Common myeloid progenitor, CD34-positive (primary cell): ENCODE data around the gene NEK9.

ENCODE experiments used
- CTCF ChIA-PET: fragments of 350-600 bp; sonication (Branson Sonifier 250); formaldehyde crosslinking; loops from one replicate; lab custom pipeline; 2021; ENCODE audit warnings: antibody characterized with exemption; lab: Charles Lee
- POLR2A ChIA-PET: fragments of 350-600 bp; sonication (Branson Sonifier 250); formaldehyde crosslinking; loops from one replicate; lab custom pipeline; 2021; ENCODE audit warnings: antibody characterized with exemption; lab: Charles Lee
- DNase-seq, 3 donors: peaks; one replicate each; pipeline versions ENCODE4 v3.0.0 to v3.0.0-alpha.2; 2013
- H3K27ac ChIP-seq, 2 experiments: 1 replicate in 1 of 2; 2 replicates in 1 of 2; pipeline ENCODE4 v1.7.0; 2013; ENCODE audit warnings: inconsistent platforms in 2 of 2, low read length in 2 of 2, mild to moderate bottlenecking in 2 of 2, low read depth in 1 of 2, moderate library complexity in 1 of 2; ENCODE audit not compliant: severe bottlenecking in 2 of 2, insufficient read depth in 1 of 2, poor library complexity in 1 of 2
- H3K27me3 ChIP-seq, 5 experiments: replicated peaks in 2 of 5; 1 replicate in 3 of 5; 2 replicates in 2 of 5; pipeline versions ENCODE4 v1.6.1 to v1.7.0; 2013; ENCODE audit warnings: low read length in 4 of 5, mild to moderate bottlenecking in 2 of 5, moderate library complexity in 2 of 5, inconsistent platforms in 1 of 5; ENCODE audit not compliant: insufficient read depth in 5 of 5, control insufficient read depth in 4 of 5
- H3K36me3 ChIP-seq, 4 experiments: 1 replicate in 2 of 4; 2 replicates in 2 of 4; pipeline versions ENCODE4 v1.6.1 to v1.7.0; 2013; ENCODE audit warnings: low read length in 3 of 4, control low read depth in 1 of 4, mild to moderate bottlenecking in 1 of 4; ENCODE audit not compliant: control insufficient read depth in 4 of 4, insufficient read depth in 4 of 4
- H3K4me1 ChIP-seq, 4 experiments: 1 replicate in 3 of 4; 2 replicates in 1 of 4; pipeline versions ENCODE4 v1.6.1 to v1.7.1; 2013; ENCODE audit warnings: low read length in 3 of 4, mild to moderate bottlenecking in 3 of 4, control low read depth in 1 of 4, inconsistent platforms in 1 of 4, moderate library complexity in 1 of 4; ENCODE audit not compliant: control insufficient read depth in 4 of 4, insufficient read depth in 4 of 4; ENCODE audit errors: control extremely low read depth in 1 of 4
- H3K4me3 ChIP-seq, 7 experiments: 1 replicate in 4 of 7; 2 replicates in 3 of 7; pipeline versions ENCODE4 v1.5.1 to v1.7.0; 2013; ENCODE audit warnings: mild to moderate bottlenecking in 7 of 7, low read length in 6 of 7, moderate library complexity in 6 of 7, inconsistent platforms in 2 of 7, low read depth in 2 of 7, control low read depth in 1 of 7; ENCODE audit not compliant: insufficient read depth in 4 of 7, control insufficient read depth in 1 of 7; ENCODE audit errors: extremely low read depth in 1 of 7
- H3K9me3 ChIP-seq, 5 experiments: 1 replicate in 4 of 5; 2 replicates in 1 of 5; pipeline versions ENCODE4 v1.6.1 to v1.7.1; 2013; ENCODE audit warnings: low read length in 4 of 5, mild to moderate bottlenecking in 2 of 5, inconsistent platforms in 1 of 5, low read depth in 1 of 5, moderate library complexity in 1 of 5; ENCODE audit not compliant: control insufficient read depth in 4 of 5, insufficient read depth in 2 of 5; ENCODE audit errors: control extremely low read depth in 1 of 5
- WGBS: methylation state at CpG from one replicate; pipeline ENCODE4 v1.1.5; 2013; ENCODE audit not compliant: insufficient coverage; 5-methylcytosine and 5-hydroxymethylcytosine counted together

The NEK9 gene

DNA sequence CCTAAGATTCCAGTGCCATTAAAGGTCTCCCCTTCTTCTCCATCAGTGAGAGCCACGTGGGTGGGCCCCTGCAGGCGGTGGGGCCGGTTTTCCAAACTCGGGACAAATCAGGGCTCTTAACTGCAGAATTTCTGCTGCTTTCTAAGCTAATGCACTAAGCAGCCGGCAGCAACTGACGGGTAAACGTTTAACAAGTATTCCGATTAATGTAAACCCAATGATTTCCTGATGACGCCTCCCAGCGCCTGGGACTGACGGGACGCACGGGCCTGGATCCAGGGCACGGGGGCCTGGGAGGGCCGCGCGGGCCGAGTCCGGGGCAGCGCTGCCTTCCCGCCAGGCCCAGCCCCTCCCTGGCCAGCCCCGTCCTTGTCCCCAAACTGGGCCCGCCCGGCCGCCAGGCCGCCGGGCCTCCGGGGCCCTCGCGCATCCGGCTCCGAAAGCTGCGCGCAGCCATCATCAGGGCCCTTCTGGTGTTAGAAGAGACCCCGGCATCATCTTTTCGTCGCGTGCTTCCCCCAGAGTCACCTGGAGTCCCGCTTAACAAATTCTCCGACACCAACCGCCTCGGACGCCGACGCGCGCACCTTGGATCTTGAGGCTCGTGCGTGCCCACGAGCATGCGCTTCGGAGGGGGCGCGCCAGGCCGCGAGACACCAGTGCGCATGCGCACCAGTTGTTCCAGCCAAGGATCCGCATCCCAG lies 75.8 kb downstream of the NEK9 start, which contains the start of gene MLH3:
MLH3 (minus strand) TSS at position 616 of the 704 bp plus-strand sequence. CDS start 1,812 bp downstream, outside the sequence.
- Histone ChIP-seq H3K27me3 (no peaks in the 10 kb centered on the region), H3K4me1 (peaks cover 4 to 21% (median 11%) of the 10 kb centered on the region in 4 experiments), H3K27ac (peak within 1 kb of the TSS; percentile 44 to 86), H3K36me3 (peaks cover 0 to 8% (median 2%) of the 10 kb centered on the region in 4 experiments), H3K4me3 (peak within 1 kb of the TSS; percentile 57 to 86 (median 70)), H3K9me3 (no peaks in the 10 kb centered on the region)
- peak; percentile 80 to 84 (median 83) for DNase-seq
- ChIA-PET CTCF (interaction anchor here (1.0 to 1.7 kb wide), 4 partner anchors 12 to 117 kb away, joined by 3 to 4 read pairs (median 3); no protein-coding TSS in a partner anchor), POLR2A (interaction anchor here (0.6 kb wide), 1 partner anchor 251 kb away, joined by 3 read pairs; no protein-coding TSS in a partner anchor)
- under 1% methylated on average over 58 of the region's 59 CpGs for WGBS

DNA sequence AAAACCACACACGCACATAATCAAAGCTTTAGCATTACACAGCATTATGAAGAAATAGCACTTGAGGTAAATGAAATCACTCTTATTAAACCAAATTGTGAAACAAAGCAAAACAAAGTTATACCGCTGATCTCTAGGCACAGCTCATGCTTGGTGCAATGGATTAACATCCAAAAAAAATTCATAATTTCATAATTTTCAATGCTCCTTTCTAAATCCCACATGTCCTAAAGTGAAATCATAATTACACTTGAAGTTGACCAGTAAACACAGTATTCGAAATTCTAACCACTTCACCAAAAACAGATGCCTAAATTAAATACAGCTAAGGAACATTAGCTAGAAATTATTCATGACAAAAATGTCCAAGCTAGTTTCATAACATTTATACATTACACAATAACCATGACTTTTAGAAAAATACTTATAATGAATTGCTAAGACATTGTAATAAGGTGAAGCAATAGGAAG lies 77.1 kb downstream of the NEK9 start:
- Histone ChIP-seq H3K4me3 (no peak overlapping the region), H3K9me3 (no peaks in the 10 kb centered on the region), H3K27me3 (no peaks in the 10 kb centered on the region), H3K27ac (no peak overlapping the region), H3K4me1 (peaks cover 4 to 26% (median 18%) of the 10 kb centered on the region in 4 experiments), H3K36me3 (peaks cover 0 to 8% (median 2%) of the 10 kb centered on the region in 4 experiments)
- CTCF ChIA-PET, result interaction anchor here (1.4 to 2.3 kb wide), 4 partner anchors 22 to 188 kb away, joined by 4 to 7 read pairs (median 6); no protein-coding TSS in a partner anchor
- POLR2A ChIA-PET, result no interaction called here
- WGBS, result 100% methylated on average over 1 of the region's 3 CpGs
- no peak for DNase-seq

DNA sequence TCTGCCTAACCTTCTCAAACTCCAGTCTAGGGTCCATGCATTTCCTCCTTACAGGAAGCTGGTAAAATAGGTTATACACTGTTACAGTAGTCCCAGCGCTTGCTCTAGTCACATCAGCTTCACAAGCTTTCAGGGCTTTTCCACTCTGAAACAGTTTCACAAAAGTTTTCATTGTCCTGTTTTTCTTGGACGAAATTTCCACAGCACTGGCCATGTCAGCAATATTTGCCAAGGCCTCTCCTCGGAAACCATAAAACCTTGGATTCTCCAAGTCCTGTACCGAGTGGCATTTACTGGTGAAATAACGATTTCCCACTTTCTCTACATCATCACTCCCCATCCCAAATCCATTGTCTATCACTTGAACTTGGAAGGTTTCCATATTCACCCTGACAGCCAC lies 77.7 kb downstream of the NEK9 start:
- Histone ChIP-seq H3K27me3 (no peaks in the 10 kb centered on the region), H3K27ac (no peak overlapping the region), H3K4me1 (peaks cover 5 to 33% (median 20%) of the 10 kb centered on the region in 4 experiments), H3K9me3 (no peaks in the 10 kb centered on the region), H3K4me3 (no peak overlapping the region), H3K36me3 (peaks cover 0 to 8% (median 2%) of the 10 kb centered on the region in 4 experiments)
- ChIA-PET CTCF (interaction anchor here (1.4 to 2.3 kb wide), 6 partner anchors 14 to 188 kb away, joined by 4 to 7 read pairs (median 6); partner anchors contain the start of gene ACYP1), POLR2A (no interaction called here)
- no peak for DNase-seq
- WGBS, result 98% methylated on average over 5 of the region's 5 CpGs

DNA sequence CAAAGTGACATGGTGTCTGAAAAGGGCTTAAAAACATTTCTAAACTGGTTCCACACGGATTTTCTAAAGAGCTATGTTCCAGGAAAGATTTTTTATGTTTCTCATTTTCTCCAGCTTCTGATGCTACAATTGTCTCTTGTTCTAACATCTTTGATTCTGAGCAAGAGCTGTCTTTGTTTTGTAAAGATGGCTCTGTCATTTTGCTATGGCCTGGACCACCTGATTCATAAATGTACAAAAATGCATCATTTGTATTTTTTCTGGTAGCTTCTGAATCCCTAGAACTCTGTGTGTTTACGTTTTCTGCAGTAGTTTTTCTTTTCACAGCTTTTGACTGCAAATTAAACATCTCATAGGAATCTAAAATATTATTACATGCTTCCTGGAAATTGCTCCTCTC lies 78.7 kb downstream of the NEK9 start:
- Histone ChIP-seq H3K4me1 (peaks cover 6 to 40% (median 17%) of the 10 kb centered on the region in 4 experiments), H3K36me3 (peaks cover 0 to 10% (median 2%) of the 10 kb centered on the region in 4 experiments), H3K27me3 (no peaks in the 10 kb centered on the region), H3K4me3 (no peak overlapping the region), H3K27ac (no peak overlapping the region), H3K9me3 (no peaks in the 10 kb centered on the region)
- ChIA-PET CTCF (interaction anchor here (1.5 to 2.3 kb wide), 5 partner anchors 15 to 187 kb away, joined by 4 to 7 read pairs (median 6); partner anchors contain the start of gene ACYP1), POLR2A (no interaction called here)
- 100% methylated on average over 2 of the region's 2 CpGs for WGBS
- no peak for DNase-seq

DNA sequence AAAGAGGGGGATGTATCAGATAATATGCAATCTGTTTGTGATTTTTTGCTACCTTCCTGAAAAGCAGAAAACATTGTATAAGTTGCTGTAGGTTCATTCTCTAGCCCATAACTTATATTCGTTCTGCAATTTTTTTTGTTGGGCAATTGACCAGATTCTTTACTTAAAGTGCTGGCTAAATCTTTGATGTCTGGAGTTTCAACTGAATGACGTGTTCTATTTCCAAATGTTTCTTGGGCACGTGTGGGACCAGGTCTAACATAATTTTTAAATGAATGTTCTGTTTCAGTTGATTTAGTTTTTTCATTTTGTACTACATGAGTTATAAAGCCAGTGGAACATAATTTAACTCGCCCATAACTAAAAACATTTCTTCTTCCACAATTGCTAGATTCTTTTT lies 79.3 kb downstream of the NEK9 start:
- no peaks in the 10 kb centered on the region for H3K27me3 ChIP-seq
- no peak overlapping the region for H3K4me3 ChIP-seq
- DNase-seq, result no peak
- peaks cover 0 to 10% (median 2%) of the 10 kb centered on the region in 4 experiments for H3K36me3 ChIP-seq
- ChIA-PET POLR2A (no interaction called here), CTCF (no interaction called here)
- peaks cover 6 to 39% (median 17%) of the 10 kb centered on the region in 4 experiments for H3K4me1 ChIP-seq
- no peaks in the 10 kb centered on the region for H3K9me3 ChIP-seq
- WGBS, result 75% methylated on average over 1 of the region's 4 CpGs
- H3K27ac ChIP-seq, result no peak overlapping the region

DNA sequence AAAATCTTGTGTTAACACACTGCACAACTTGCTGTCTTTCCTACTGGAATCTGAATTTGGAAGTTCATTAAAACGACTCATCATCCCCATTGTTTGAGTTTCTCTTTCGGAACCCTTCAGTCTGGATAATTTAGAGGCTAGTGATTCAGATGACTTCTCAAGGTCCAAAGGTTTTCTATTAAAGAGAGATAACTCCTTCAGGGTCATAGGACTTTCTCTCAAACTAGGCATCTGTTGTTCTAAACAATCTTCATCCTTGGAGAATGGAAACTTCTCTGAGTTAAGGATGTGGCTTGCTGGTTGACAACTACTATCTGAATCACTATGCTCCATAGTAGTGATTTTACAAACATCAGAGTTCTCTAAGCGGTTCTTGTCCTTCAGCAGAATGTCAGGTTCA lies 79.9 kb downstream of the NEK9 start:
- H3K4me1 ChIP-seq, result peaks cover 6 to 39% (median 17%) of the 10 kb centered on the region in 4 experiments
- no peak overlapping the region for H3K4me3 ChIP-seq
- H3K27ac ChIP-seq, result no peak overlapping the region
- no peak for DNase-seq
- H3K9me3 ChIP-seq, result no peaks in the 10 kb centered on the region
- no peaks in the 10 kb centered on the region for H3K27me3 ChIP-seq
- ChIA-PET CTCF (interaction anchor here (1.0 kb wide), 1 partner anchor 16 kb away, joined by 3 read pairs; no protein-coding TSS in a partner anchor), POLR2A (no interaction called here)
- WGBS, result 100% methylated on average over 2 of the region's 3 CpGs
- H3K36me3 ChIP-seq, result peaks cover 0 to 10% (median 6%) of the 10 kb centered on the region in 4 experiments
